ENCODE results near the gene CARD11.

CARD11 gene

DNA sequence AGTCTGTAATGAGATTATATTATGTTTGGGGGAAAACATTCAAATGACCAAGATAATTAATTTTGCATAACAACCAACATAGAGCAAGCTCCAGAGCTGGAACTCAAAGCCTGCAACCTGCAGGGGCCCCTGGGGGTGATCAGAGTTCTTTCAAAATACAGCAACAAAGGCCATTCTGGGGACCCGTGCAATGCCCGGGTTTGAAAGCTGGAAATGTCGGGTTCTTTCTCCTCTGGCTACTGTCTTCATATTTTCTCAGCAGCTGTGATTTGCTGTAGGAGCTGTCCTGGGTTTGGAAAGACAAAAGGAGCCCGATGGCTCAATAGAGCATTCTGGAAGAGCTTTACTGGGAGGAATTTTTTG lies 30.8 kb upstream of the CARD11 start:
- no peak overlapping the region for H3K27ac ChIP-seq
- TF ChIP-seq, protein P1, sequence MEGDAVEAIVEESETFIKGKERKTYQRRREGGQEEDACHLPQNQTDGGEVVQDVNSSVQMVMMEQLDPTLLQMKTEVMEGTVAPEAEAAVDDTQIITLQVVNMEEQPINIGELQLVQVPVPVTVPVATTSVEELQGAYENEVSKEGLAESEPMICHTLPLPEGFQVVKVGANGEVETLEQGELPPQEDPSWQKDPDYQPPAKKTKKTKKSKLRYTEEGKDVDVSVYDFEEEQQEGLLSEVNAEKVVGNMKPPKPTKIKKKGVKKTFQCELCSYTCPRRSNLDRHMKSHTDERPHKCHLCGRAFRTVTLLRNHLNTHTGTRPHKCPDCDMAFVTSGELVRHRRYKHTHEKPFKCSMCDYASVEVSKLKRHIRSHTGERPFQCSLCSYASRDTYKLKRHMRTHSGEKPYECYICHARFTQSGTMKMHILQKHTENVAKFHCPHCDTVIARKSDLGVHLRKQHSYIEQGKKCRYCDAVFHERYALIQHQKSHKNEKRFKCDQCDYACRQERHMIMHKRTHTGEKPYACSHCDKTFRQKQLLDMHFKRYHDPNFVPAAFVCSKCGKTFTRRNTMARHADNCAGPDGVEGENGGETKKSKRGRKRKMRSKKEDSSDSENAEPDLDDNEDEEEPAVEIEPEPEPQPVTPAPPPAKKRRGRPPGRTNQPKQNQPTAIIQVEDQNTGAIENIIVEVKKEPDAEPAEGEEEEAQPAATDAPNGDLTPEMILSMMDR (conservative IDR thresholded peaks at IDR 0.05; ENCODE audit: low read depth): no peak
- ChIA-PET POLR2A (ENCODE audit: low non-redundant PET) (no interaction called here), CTCF (interaction anchor here (0.5 to 0.6 kb wide), 2 partner anchors 15 to 25 kb away, joined by 3 to 4 read pairs; no protein-coding TSS in a partner anchor)
- DNase-seq (ENCODE audit: low spot score): no peak

DNA sequence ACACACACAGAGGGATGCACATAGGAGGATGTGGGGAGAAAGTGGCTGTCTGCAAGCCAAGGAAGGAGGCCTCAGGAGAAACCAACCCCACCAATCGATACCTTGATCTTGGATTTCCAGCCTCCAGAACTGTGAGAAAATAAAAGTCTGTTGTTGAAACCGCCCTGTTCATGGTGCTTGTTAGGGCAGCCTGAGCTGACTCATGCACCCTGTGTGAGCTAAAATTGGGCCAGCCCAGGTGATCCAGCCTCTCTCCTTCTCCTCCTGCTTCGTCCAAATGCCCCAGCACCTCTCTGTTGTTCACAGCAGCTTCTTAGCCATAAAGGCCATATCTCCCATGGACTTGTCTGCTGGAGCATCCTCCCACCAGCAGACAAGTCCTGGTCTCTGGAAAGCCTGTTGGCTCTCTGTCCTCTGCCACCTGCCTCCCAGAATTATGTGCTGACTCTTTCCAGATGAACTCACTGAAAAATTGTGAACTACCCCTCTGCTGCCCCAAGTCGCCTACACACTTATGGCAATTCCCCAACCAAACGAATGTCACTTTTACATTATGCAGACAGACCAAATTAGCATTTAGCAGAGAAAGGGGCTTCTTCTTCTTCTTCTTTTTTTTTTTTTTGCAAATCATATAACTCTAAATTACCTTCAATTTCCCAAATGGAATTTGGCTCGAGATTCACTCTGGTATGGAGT lies 30.2 kb upstream of the CARD11 start:
- ChIA-PET POLR2A (ENCODE audit: low non-redundant PET) (no interaction called here), CTCF (interaction anchor here (0.5 kb wide), 1 partner anchor 15 kb away, joined by 3 read pairs; no protein-coding TSS in a partner anchor)
- DNase-seq (ENCODE audit: low spot score): no peak
- TF ChIP-seq, protein P1 (conservative IDR thresholded peaks at IDR 0.05; ENCODE audit: low read depth): no peak
- H3K27ac ChIP-seq: no peak overlapping the region

DNA sequence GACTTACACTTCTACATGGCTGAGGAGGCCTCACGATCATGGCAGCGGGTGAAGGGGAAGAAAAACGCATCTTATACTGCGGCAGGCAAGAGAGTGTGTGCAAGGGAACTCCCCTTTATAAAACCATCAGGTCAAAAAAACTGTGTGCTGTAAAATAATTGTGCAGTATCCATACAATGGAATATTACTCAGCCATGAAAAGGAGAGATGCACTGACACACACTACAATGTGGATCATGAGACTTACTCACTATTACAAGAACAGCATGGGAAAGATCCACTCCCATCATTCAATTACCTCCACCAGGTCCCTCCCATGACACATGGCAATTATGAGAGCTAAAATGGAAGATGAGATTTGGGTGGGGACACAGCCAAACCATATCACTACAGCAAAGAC lies 27.2 kb upstream of the CARD11 start:
- POLR2A ChIA-PET (ENCODE audit: low non-redundant PET): no interaction called here
- TF ChIP-seq, protein P1 (conservative IDR thresholded peaks at IDR 0.05; ENCODE audit: low read depth): no peak
- DNase-seq (ENCODE audit: low spot score): no peak
- no peak overlapping the region for H3K27ac ChIP-seq
- CTCF ChIA-PET: no interaction called here

DNA sequence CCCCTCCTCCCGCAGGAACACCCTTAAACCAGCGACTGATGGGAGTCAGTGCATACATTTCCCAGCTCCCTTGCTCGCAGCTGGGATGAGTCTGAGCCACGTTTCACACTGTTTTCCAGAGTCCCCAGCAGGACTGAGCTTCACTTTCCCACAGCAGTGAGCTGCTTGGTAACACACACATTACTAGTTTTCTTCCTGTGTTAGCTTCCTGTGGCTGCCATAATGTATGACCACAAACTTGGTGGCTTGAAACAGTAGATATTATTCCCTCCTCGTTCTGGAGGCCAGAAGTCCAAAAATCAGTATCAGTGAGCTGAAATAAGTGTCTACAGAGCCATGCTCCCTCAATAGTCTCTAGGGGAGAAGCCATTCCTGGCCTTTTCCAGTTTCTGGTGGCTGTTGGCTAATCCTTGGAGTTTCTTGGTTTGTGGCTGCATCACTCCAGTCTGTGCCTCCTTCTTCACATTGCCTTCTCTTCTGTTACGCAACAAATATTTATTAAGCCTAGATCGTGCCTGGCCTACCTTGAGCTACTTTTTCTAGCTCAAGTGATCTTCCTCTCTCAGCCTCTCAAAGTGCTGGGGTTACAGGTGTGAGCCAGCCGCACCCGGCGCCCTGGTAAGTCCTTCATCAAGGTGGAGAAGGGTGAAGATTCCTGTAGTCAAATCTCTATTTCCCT lies 26.2 kb upstream of the CARD11 start:
- TF ChIP-seq, protein P1 (conservative IDR thresholded peaks at IDR 0.05; ENCODE audit: low read depth): no peak
- DNase-seq (ENCODE audit: low spot score): no peak
- CTCF ChIA-PET: interaction anchor here (0.9 kb wide), 1 partner anchor 15 kb away, joined by 5 read pairs; no protein-coding TSS in a partner anchor
- POLR2A ChIA-PET (ENCODE audit: low non-redundant PET): no interaction called here
- no peak overlapping the region for H3K27ac ChIP-seq

DNA sequence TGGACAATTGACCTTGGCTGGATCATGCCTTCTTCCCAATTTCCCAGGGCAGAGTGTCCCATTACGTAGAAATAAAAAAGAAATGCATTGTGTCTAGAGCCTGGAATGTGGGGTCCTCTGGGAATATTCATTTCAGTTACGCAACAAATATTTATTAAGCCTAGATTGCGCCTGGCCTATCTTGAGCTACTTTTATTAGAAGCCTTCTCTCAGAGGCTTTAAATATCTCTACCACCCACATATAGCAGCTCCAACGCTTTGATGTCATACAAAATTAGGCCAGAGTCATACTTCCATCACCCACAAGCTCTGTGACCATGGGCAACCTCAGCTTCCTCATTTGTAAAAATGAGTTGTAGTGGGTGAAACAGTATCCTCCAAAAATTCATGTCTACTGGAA lies 24.9 kb upstream of the CARD11 start:
- TF ChIP-seq, protein P1 (conservative IDR thresholded peaks at IDR 0.05; ENCODE audit: low read depth): no peak
- DNase-seq (ENCODE audit: low spot score): no peak
- H3K27ac ChIP-seq: no peak overlapping the region
- POLR2A ChIA-PET (ENCODE audit: low non-redundant PET): no interaction called here
- CTCF ChIA-PET: no interaction called here

DNA sequence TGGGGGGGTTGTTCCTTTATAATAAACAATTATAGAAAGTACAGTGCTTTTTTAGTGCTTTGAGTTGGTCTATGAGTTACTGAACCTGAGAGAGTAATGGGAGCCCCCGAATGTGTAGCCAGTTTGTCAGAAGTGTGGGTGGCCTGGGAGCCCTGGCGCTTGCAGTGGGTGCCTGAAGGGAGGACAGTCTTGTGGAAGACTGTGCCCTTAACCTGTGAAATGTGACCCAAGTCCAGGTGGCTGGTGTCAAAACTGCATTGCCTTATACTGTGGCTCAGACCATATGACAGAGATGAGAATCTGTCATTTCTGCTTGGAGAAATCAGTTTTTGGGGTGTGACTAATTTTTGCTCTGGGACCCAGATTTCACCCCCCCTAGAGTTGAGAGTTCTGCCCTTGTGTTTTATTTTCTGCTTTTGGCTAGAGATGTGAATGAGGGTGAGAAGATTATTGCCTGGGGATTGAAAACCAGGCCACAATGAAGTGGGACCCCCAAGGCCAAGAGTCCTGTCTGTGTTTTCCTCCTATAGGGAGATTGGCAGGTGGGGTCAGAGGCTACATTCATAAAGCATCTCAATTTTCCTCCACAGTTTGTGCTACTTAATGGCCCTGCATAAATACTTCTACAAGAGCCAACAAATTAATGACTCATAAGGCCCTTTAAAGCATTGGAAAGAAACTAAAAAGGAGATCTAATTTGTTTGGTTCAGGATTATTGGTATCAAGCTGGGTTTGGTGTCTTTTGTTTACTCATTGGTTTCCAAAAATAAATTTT lies 24.1 kb upstream of the CARD11 start:
- ChIA-PET POLR2A (ENCODE audit: low non-redundant PET) (no interaction called here), CTCF (no interaction called here)
- DNase-seq (ENCODE audit: low spot score): no peak
- H3K27ac ChIP-seq: no peak overlapping the region
- TF ChIP-seq, protein P1 (conservative IDR thresholded peaks at IDR 0.05; ENCODE audit: low read depth): no peak

All from RWPE1 (cell line).